ENCODE data around the gene ZFY. TPM values are rescaled to one million over a fixed set of nuclear protein-coding genes. Genes with fewer than 3 reads are reported as not detected.

ZFY gene
- total and polyA plus RNA-seq, 11 donors = 2.9 to 15.4 (median 13.9) TPM; not detected in 5

GRCh38 chrY:2934078-2934477, 1.1 kb upstream of the ZFY start:
- intact Hi-C loops (cut with DNase I) = loop anchor here in 4 of 10 donors (10.0 kb wide), 2 partner anchors 79 to 89 kb away; partner anchors contain the start of gene RPS4Y1 (in 3 of the 4)
- Histone ChIP-seq H3K4me3 (peak overlapping the region in 6 of 12 donors; percentile 65 to 89 (median 76)), H3K27me3 (no peaks in the 10 kb centered on the region), H3K9me3 (no peaks in the 10 kb centered on the region), H3K27ac (peak overlapping the region in 7 of 12 donors; percentile 96 to 100 (median 99)), H3K36me3 (peaks cover 0 to 9% (median 0%) of the 10 kb centered on the region in 9 donors), H3K4me1 (peaks cover 0 to 22% (median 1%) of the 10 kb centered on the region in 12 donors)
- ATAC-seq = peak in 1 of 4 donors; percentile 40
- TF ChIP-seq POLR2A (IDR thresholded peaks at IDR 0.05) = no peak
- TF ChIP-seq, protein P1, sequence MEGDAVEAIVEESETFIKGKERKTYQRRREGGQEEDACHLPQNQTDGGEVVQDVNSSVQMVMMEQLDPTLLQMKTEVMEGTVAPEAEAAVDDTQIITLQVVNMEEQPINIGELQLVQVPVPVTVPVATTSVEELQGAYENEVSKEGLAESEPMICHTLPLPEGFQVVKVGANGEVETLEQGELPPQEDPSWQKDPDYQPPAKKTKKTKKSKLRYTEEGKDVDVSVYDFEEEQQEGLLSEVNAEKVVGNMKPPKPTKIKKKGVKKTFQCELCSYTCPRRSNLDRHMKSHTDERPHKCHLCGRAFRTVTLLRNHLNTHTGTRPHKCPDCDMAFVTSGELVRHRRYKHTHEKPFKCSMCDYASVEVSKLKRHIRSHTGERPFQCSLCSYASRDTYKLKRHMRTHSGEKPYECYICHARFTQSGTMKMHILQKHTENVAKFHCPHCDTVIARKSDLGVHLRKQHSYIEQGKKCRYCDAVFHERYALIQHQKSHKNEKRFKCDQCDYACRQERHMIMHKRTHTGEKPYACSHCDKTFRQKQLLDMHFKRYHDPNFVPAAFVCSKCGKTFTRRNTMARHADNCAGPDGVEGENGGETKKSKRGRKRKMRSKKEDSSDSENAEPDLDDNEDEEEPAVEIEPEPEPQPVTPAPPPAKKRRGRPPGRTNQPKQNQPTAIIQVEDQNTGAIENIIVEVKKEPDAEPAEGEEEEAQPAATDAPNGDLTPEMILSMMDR (IDR thresholded peaks at IDR 0.05) = no peak
- 15 to 20% methylated on average over 10 of the region's 10 CpGs; no CpG with 5 or more reads in 2 of the 4 donors for WGBS, 4 donors
- peak in 2 of 5 donors; percentile 6 to 18 for DNase-seq

GRCh38 chrY:2935716-2936435, 695 bp downstream of the ZFY start:
- Histone ChIP-seq H3K4me3 (peak overlapping the region in 7 of 12 donors; percentile 58 to 89 (median 75)), H3K36me3 (peaks cover 0 to 5% (median 0%) of the 10 kb centered on the region in 9 donors), H3K9me3 (no peaks in the 10 kb centered on the region), H3K27me3 (no peaks in the 10 kb centered on the region), H3K27ac (peak overlapping the region in 7 of 12 donors; percentile 96 to 100 (median 99)), H3K4me1 (peaks cover 0 to 37% (median 3%) of the 10 kb centered on the region in 12 donors)
- intact Hi-C loops (cut with DNase I) = loop anchor here in 4 of 10 donors (10.0 kb wide), 2 partner anchors 81 to 91 kb away; partner anchors contain the start of gene RPS4Y1 (in 3 of the 4)
- DNase-seq (peak in 3 of 5 donors; percentile 88 to 92 (median 90)), ATAC-seq (peak in 2 of 4 donors; percentile 92 to 95)
- TF ChIP-seq POLR2A (IDR thresholded peaks at IDR 0.05) = no peak
- TF ChIP-seq, protein P1 (IDR thresholded peaks at IDR 0.05) = peak in 8 of 12 donors; percentile 59 to 81 (median 72)
- 0% methylated on average over 63 of the region's 63 CpGs; no CpG with 5 or more reads in 2 of the 4 donors for WGBS, 4 donors

GRCh38 chrY:2936436-2936750, 1.2 kb downstream of the ZFY start:
- intact Hi-C loops (cut with DNase I) = loop anchor here in 4 of 10 donors (10.0 kb wide), 2 partner anchors 82 to 92 kb away; partner anchors contain the start of gene RPS4Y1 (in 3 of the 4)
- DNase-seq = no peak
- H3K4me3 ChIP-seq = peak overlapping the region in 7 of 12 donors; percentile 58 to 89 (median 75)
- TF ChIP-seq POLR2A (IDR thresholded peaks at IDR 0.05) = no peak
- TF ChIP-seq, protein P1 (IDR thresholded peaks at IDR 0.05) = no peak
- peak overlapping the region in 7 of 12 donors; percentile 96 to 100 (median 99) for H3K27ac ChIP-seq
- H3K36me3 ChIP-seq = peaks cover 0 to 5% (median 0%) of the 10 kb centered on the region in 9 donors
- H3K27me3 ChIP-seq = no peaks in the 10 kb centered on the region
- H3K9me3 ChIP-seq = no peaks in the 10 kb centered on the region
- H3K4me1 ChIP-seq = peaks cover 0 to 37% (median 3%) of the 10 kb centered on the region in 12 donors
- ATAC-seq = no peak
- 3 to 4% methylated on average over 6 of the region's 6 CpGs; no CpG with 5 or more reads in 2 of the 4 donors for WGBS, 4 donors

- intact Hi-C loops (cut with DNase I) = loop anchor here in 4 of 10 donors (10.0 kb wide), 2 partner anchors 82 to 92 kb away; partner anchors contain the start of gene RPS4Y1 (in 3 of the 4)
- Histone ChIP-seq H3K4me1 (peaks cover 0 to 37% (median 3%) of the 10 kb centered on the region in 12 donors), H3K4me3 (peak overlapping the region in 3 of 12 donors; percentile 67 to 89 (median 78)), H3K36me3 (peaks cover 0 to 5% (median 0%) of the 10 kb centered on the region in 9 donors), H3K9me3 (no peaks in the 10 kb centered on the region), H3K27ac (peak overlapping the region in 1 of 12 donors; percentile 99), H3K27me3 (no peaks in the 10 kb centered on the region)
- ATAC-seq (no peak), DNase-seq (no peak)
- 89 to 91% methylated on average over 19 of the region's 19 CpGs; no CpG with 5 or more reads in 2 of the 4 donors for WGBS, 4 donors
- no peak for TF ChIP-seq POLR2A (IDR thresholded peaks at IDR 0.05)
- TF ChIP-seq, protein P1 (IDR thresholded peaks at IDR 0.05) = no peak
These were observed 2.0 kb downstream of the ZFY start for GRCh38 chrY:2937149-2937548.
